Upper lobe of left lung (tissue), 4 donors: ENCODE results near the gene EML2.

ENCODE experiments used
- EP300 ChIP-seq, 4 donors: sonication (generic); formaldehyde crosslinking; IDR thresholded peaks; one replicate each; pipeline ENCODE4 v1.5.1; 2017; ENCODE audit warnings: antibody characterized with exemption in 4 of 4, control low read depth in 2 of 4
- POLR2A ChIP-seq, 4 donors: fragments of 450-650 bp; IDR thresholded peaks; one replicate each; pipeline ENCODE4 v1.5.1; 2016 to 2017; ENCODE audit warnings: antibody characterized with exemption in 4 of 4, mild to moderate bottlenecking in 2 of 4
- POLR2AphosphoS5 ChIP-seq, 2 donors: sonication (generic); formaldehyde crosslinking; IDR thresholded peaks; one replicate each; pipeline ENCODE4 v1.5.1; 2017; ENCODE audit warnings: antibody characterized with exemption in 2 of 2
- TF ChIP-seq, protein P1 (sequence below), 6 experiments: fragments of 450-650 bp in 4 of 6; fragments of 200-600 bp in 2 of 6; sonication (generic) in 2 of 6; IDR thresholded peaks; one replicate each; pipeline ENCODE4 v1.5.1; 2016 to 2019; ENCODE audit warnings: antibody characterized with exemption in 6 of 6

- no peak for TF ChIP-seq POLR2A (IDR thresholded peaks at IDR 0.05)
- no peak for TF ChIP-seq POLR2AphosphoS5 (IDR thresholded peaks at IDR 0.05)
- TF ChIP-seq, protein P1, sequence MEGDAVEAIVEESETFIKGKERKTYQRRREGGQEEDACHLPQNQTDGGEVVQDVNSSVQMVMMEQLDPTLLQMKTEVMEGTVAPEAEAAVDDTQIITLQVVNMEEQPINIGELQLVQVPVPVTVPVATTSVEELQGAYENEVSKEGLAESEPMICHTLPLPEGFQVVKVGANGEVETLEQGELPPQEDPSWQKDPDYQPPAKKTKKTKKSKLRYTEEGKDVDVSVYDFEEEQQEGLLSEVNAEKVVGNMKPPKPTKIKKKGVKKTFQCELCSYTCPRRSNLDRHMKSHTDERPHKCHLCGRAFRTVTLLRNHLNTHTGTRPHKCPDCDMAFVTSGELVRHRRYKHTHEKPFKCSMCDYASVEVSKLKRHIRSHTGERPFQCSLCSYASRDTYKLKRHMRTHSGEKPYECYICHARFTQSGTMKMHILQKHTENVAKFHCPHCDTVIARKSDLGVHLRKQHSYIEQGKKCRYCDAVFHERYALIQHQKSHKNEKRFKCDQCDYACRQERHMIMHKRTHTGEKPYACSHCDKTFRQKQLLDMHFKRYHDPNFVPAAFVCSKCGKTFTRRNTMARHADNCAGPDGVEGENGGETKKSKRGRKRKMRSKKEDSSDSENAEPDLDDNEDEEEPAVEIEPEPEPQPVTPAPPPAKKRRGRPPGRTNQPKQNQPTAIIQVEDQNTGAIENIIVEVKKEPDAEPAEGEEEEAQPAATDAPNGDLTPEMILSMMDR (IDR thresholded peaks at IDR 0.05), result no peak
- TF ChIP-seq EP300 (IDR thresholded peaks at IDR 0.05), result no peak
Observed at GRCh38 chr19:45593520-45593919, 45.7 kb downstream of the EML2 start.
